Osteocyte (in vitro differentiated cells): ENCODE measurements around the gene PTGES3L. TPM values are rescaled to one million over a fixed set of nuclear protein-coding genes. Genes with fewer than 3 reads are reported as not detected.

Experiments
- DNase-seq: peaks from one replicate; pipeline ENCODE4 v3.0.0; 2021; ENCODE audit warnings: mixed read lengths; ENCODE audit not compliant: unreplicated experiment; ENCODE audit errors: extremely low spot score
- H3K27ac Mint-ChIP-seq: one replicate; pipeline ENCODE4 v1.8.0; 2021; ENCODE audit warnings: mild to moderate bottlenecking, mixed read lengths; ENCODE audit not compliant: unreplicated experiment
- H3K27me3 Mint-ChIP-seq: one replicate; pipeline ENCODE4 v1.8.0; 2021; ENCODE audit warnings: mixed read lengths; ENCODE audit not compliant: unreplicated experiment
- H3K36me3 Mint-ChIP-seq: one replicate; pipeline ENCODE4 v1.8.0; 2021; ENCODE audit warnings: mixed read lengths; ENCODE audit not compliant: unreplicated experiment
- H3K4me1 Mint-ChIP-seq: one replicate; pipeline ENCODE4 v1.8.0; 2021; ENCODE audit warnings: mixed read lengths; ENCODE audit not compliant: unreplicated experiment
- H3K4me3 Mint-ChIP-seq: one replicate; pipeline ENCODE4 v1.8.0; 2021; ENCODE audit warnings: mild to moderate bottlenecking, moderate library complexity, mixed read lengths; ENCODE audit not compliant: unreplicated experiment
- H3K9me3 Mint-ChIP-seq: one replicate; pipeline ENCODE4 v1.8.0; 2021; ENCODE audit warnings: mixed read lengths; ENCODE audit not compliant: unreplicated experiment
- total RNA-seq: library from RNA; stranded (reverse); gene quantifications from 2 replicates; pipeline ENCODE4 v1.2.1, GENCODE V29; 2021
- TF ChIP-seq, protein P1 (sequence below): fragments of 200-600 bp; sonication (generic); IDR thresholded peaks from 2 replicates; pipeline ENCODE4 v1.5.0; 2021; ENCODE audit warnings: antibody characterized with exemption, mild to moderate bottlenecking, moderate library complexity

Gene PTGES3L
- total RNA-seq, 1 donor from 2014 or later = 0.35 TPM

DNA sequence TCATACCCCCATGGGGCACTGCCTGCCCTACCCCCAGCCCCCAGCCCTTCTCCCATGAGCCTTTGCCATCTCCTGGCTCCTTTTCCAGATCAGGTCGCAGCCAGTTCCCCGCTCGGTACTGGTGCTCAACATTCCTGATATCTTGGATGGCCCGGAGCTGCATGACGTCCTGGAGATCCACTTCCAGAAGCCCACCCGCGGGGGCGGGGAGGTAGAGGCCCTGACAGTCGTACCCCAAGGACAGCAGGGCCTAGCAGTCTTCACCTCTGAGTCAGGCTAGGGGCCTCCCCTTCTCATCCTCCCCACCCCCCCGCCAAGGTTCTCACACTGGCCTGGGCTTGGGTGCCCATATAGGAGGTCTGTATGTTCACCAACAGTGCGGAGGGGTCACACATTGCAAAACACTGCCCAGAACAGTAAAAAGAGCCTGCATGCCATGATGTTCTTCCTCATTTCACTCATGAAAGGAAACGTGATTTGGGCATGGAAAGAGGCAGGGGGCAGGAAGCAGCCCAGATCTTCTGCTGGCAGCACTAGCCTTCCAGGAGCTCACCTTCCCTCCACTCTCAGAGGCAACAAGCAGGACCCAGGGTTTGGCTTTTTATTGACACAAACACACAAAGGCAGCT lies 34.3 kb upstream of the PTGES3L start:
- H3K27me3 Mint-ChIP-seq = no peaks in the 10 kb centered on the region
- no peaks in the 10 kb centered on the region for H3K9me3 Mint-ChIP-seq
- TF ChIP-seq, protein P1, sequence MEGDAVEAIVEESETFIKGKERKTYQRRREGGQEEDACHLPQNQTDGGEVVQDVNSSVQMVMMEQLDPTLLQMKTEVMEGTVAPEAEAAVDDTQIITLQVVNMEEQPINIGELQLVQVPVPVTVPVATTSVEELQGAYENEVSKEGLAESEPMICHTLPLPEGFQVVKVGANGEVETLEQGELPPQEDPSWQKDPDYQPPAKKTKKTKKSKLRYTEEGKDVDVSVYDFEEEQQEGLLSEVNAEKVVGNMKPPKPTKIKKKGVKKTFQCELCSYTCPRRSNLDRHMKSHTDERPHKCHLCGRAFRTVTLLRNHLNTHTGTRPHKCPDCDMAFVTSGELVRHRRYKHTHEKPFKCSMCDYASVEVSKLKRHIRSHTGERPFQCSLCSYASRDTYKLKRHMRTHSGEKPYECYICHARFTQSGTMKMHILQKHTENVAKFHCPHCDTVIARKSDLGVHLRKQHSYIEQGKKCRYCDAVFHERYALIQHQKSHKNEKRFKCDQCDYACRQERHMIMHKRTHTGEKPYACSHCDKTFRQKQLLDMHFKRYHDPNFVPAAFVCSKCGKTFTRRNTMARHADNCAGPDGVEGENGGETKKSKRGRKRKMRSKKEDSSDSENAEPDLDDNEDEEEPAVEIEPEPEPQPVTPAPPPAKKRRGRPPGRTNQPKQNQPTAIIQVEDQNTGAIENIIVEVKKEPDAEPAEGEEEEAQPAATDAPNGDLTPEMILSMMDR = no peak
- no peak overlapping the region for H3K4me3 Mint-ChIP-seq
- peaks cover 19% of the 10 kb centered on the region for H3K4me1 Mint-ChIP-seq
- DNase-seq = no peak
- peaks cover 31% of the 10 kb centered on the region for H3K36me3 Mint-ChIP-seq
- no peak overlapping the region for H3K27ac Mint-ChIP-seq

DNA sequence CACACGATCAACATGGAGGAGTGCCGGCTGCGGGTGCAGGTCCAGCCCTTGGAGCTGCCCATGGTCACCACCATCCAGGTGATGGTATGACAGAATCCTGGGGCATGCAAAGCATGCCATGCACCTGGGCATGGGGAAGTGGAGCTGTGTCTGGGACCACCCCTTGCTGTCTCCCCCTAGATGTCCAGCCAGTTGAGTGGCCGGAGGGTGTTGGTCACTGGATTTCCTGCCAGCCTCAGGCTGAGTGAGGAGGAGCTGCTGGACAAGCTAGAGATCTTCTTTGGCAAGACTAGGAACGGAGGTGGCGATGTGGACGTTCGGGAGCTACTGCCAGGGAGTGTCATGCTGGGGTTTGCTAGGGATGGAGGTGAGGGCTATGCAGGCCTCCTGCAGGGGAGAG lies 33.4 kb upstream of the PTGES3L start:
- no peak for DNase-seq
- H3K4me1 Mint-ChIP-seq = peaks cover 19% of the 10 kb centered on the region
- H3K27ac Mint-ChIP-seq = peak overlapping the region; percentile 5
- no peaks in the 10 kb centered on the region for H3K9me3 Mint-ChIP-seq
- TF ChIP-seq, protein P1 = no peak
- no peak overlapping the region for H3K4me3 Mint-ChIP-seq
- H3K27me3 Mint-ChIP-seq = no peaks in the 10 kb centered on the region
- peaks cover 28% of the 10 kb centered on the region for H3K36me3 Mint-ChIP-seq

- DNase-seq = no peak
- no peak overlapping the region for H3K4me3 Mint-ChIP-seq
- no peaks in the 10 kb centered on the region for H3K9me3 Mint-ChIP-seq
- peaks cover 20% of the 10 kb centered on the region for H3K4me1 Mint-ChIP-seq
- TF ChIP-seq, protein P1 = no peak
- H3K36me3 Mint-ChIP-seq = peaks cover 21% of the 10 kb centered on the region
- H3K27ac Mint-ChIP-seq = no peak overlapping the region
- H3K27me3 Mint-ChIP-seq = no peaks in the 10 kb centered on the region
Observed at GRCh38 chr17:43011728-43012472, 32.0 kb upstream of the PTGES3L start.

- TF ChIP-seq, protein P1 = no peak
- no peak for DNase-seq
- H3K27me3 Mint-ChIP-seq = no peaks in the 10 kb centered on the region
- peaks cover 27% of the 10 kb centered on the region for H3K4me1 Mint-ChIP-seq
- H3K36me3 Mint-ChIP-seq = peaks cover 19% of the 10 kb centered on the region
- H3K4me3 Mint-ChIP-seq = no peak overlapping the region
- H3K9me3 Mint-ChIP-seq = no peaks in the 10 kb centered on the region
- no peak overlapping the region for H3K27ac Mint-ChIP-seq
Observed at GRCh38 chr17:43010667-43011308, 30.9 kb upstream of the PTGES3L start.
